Retinal pigment epithelial cell (primary cell): ENCODE results near the gene YIPF7.

Experiments
- DNase-seq: peaks from one replicate; pipeline ENCODE4 v3.0.0-alpha.2; 2010; ENCODE audit warnings: low read depth
- H3K4me3 ChIP-seq: 2 replicates; pipeline ENCODE4 v1.5.1; 2011; ENCODE audit warnings: mild to moderate bottlenecking, low read length, control low read depth, moderate library complexity
- CTCF ChIP-seq: conservative IDR thresholded peaks from 2 replicates; pipeline ENCODE4 v1.5.1; 2011; ENCODE audit warnings: low read depth, low read length, control low read depth, inconsistent platforms

The YIPF7 gene

GRCh38 chr4:44660396-44660795 is 9.0 kb upstream of the YIPF7 start:
- TF ChIP-seq CTCF = no peak
- H3K4me3 ChIP-seq = no peak overlapping the region
- DNase-seq = no peak

- TF ChIP-seq CTCF = no peak
- no peak for DNase-seq
- H3K4me3 ChIP-seq = no peak overlapping the region
These were observed 577 bp upstream of the YIPF7 start for GRCh38 chr4:44652002-44652401.

- no peak for DNase-seq
- no peak overlapping the region for H3K4me3 ChIP-seq
- TF ChIP-seq CTCF = no peak
These were observed 5.3 kb downstream of the YIPF7 start for GRCh38 chr4:44646151-44646550.

GRCh38 chr4:44638091-44638490 is 13.3 kb downstream of the YIPF7 start:
- DNase-seq = no peak
- no peak overlapping the region for H3K4me3 ChIP-seq
- TF ChIP-seq CTCF = no peak

- no peak for DNase-seq
- no peak for TF ChIP-seq CTCF
- no peak overlapping the region for H3K4me3 ChIP-seq
These were observed 18.7 kb downstream of the YIPF7 start for GRCh38 chr4:44632733-44633132.

- H3K4me3 ChIP-seq = no peak overlapping the region
- no peak for DNase-seq
- peak; percentile 38 for TF ChIP-seq CTCF
These were observed 19.3 kb downstream of the YIPF7 start for GRCh38 chr4:44632089-44632488.

GRCh38 chr4:44629280-44629866 is 22.1 kb downstream of the YIPF7 start:
- peak; percentile 70 for TF ChIP-seq CTCF
- H3K4me3 ChIP-seq = no peak overlapping the region
- DNase-seq = peak; percentile 17
